GM08714 (cell line): Measurements from ENCODE around the gene FFAR3.

Experiments used
- H3K4me3 ChIP-seq: fragments of 200-500 bp; sonication (Bioruptor generic); 2 replicates; pipeline ENCODE4 v1.5.1; 2014; ENCODE audit warnings: mild to moderate bottlenecking, low read length, inconsistent platforms
- ZNF274 ChIP-seq: IDR thresholded peaks from 2 replicates; pipeline ENCODE4 v1.6.1; 2012; ENCODE audit warnings: mild to moderate bottlenecking, low read depth, low read length

FFAR3 gene

GRCh38 chr19:35357867-35358573 lies at the start of gene FFAR3:
Gene FFAR3, plus strand, starts transcription at chr19:35358460. Its CDS starts 431 bp downstream, at chr19:35358891.
- no peak within 1 kb of the TSS for H3K4me3 ChIP-seq
- TF ChIP-seq ZNF274 = no peak

GRCh38 chr19:35308910-35309309 lies 49.4 kb upstream of the FFAR3 start:
- TF ChIP-seq ZNF274 = no peak
- no peak overlapping the region for H3K4me3 ChIP-seq

- no peak overlapping the region for H3K4me3 ChIP-seq
- no peak for TF ChIP-seq ZNF274
Observed at GRCh38 chr19:35309481-35310279, 48.6 kb upstream of the FFAR3 start.

- no peak for TF ChIP-seq ZNF274
- H3K4me3 ChIP-seq = no peak overlapping the region
Observed at GRCh38 chr19:35310331-35310730, 47.9 kb upstream of the FFAR3 start.

- TF ChIP-seq ZNF274 = no peak
- H3K4me3 ChIP-seq = no peak overlapping the region
Observed at GRCh38 chr19:35310811-35311465, 47.3 kb upstream of the FFAR3 start.

- H3K4me3 ChIP-seq = no peak overlapping the region
- no peak for TF ChIP-seq ZNF274
Observed at GRCh38 chr19:35311901-35312665, 46.2 kb upstream of the FFAR3 start.

- TF ChIP-seq ZNF274 = no peak
Observed at GRCh38 chr19:35313587-35313986, 44.7 kb upstream of the FFAR3 start.

GRCh38 chr19:35314031-35314430 lies 44.2 kb upstream of the FFAR3 start:
- no peak for TF ChIP-seq ZNF274
- H3K4me3 ChIP-seq = no peak overlapping the region

More at GRCh38 chr19:35313587-35313986, 44.7 kb upstream of the FFAR3 start:
- H3K4me3 ChIP-seq = no peak overlapping the region

- no peak for TF ChIP-seq ZNF274
- H3K4me3 ChIP-seq = no peak overlapping the region
Observed at GRCh38 chr19:35314858-35315470, 43.3 kb upstream of the FFAR3 start.

- TF ChIP-seq ZNF274 = no peak
- no peak overlapping the region for H3K4me3 ChIP-seq
Observed at GRCh38 chr19:35315883-35316282, 42.4 kb upstream of the FFAR3 start.

- no peak for TF ChIP-seq ZNF274
- no peak overlapping the region for H3K4me3 ChIP-seq
Observed at GRCh38 chr19:35316560-35316959, 41.7 kb upstream of the FFAR3 start.

- H3K4me3 ChIP-seq = no peak overlapping the region
- no peak for TF ChIP-seq ZNF274
Observed at GRCh38 chr19:35317464-35318043, 40.7 kb upstream of the FFAR3 start.
